Upper lobe of right lung (tissue), 1 donor: ENCODE data around the gene PARD3. TPM values are rescaled to one million over a fixed set of nuclear protein-coding genes. Genes with fewer than 3 reads are reported as not detected.

Experiments used
- ATAC-seq: fragments of 200-7000 bp; cut with Tn5 transposase; one replicate; pipeline ENCODE4 v1.9.1; 2020; ENCODE audit warnings: mild to moderate bottlenecking, moderate library complexity
- DNase-seq: peaks from one replicate; pipeline ENCODE4 v3.0.0-alpha.2; 2020
- H3K27ac ChIP-seq: fragments of 200-600 bp; one replicate; pipeline ENCODE4 v1.8.0; 2022
- H3K27me3 ChIP-seq: fragments of 200-600 bp; one replicate; pipeline ENCODE4 v1.8.0; 2022; ENCODE audit warnings: mild to moderate bottlenecking
- H3K36me3 ChIP-seq: fragments of 200-600 bp; one replicate; pipeline ENCODE4 v1.8.0; 2022
- H3K4me1 ChIP-seq: fragments of 200-600 bp; one replicate; pipeline ENCODE4 v1.8.0; 2022
- H3K4me3 ChIP-seq: fragments of 200-600 bp; one replicate; pipeline ENCODE4 v1.8.0; 2022; ENCODE audit warnings: mild to moderate bottlenecking
- H3K9me3 ChIP-seq: fragments of 200-600 bp; one replicate; pipeline ENCODE4 v1.8.0; 2022
- intact Hi-C: fragments of 100-400 bp; cut with DNase I; formaldehyde crosslinking; loops from one replicate; pipeline ENCODE4 v1.11.0; 2022
- total RNA-seq: library from RNA; stranded (reverse); fragmentation: NEBNext Ultra II Directional; extraction: Animal tissue kit (Norgen Biotek cat#: 25700); gene quantifications from one replicate; pipeline ENCODE4 v1.2.1, GENCODE V29; 2021
- TF ChIP-seq, protein P1 (sequence below): fragments of 200-600 bp; IDR thresholded peaks from one replicate; pipeline ENCODE4 v1.8.0; 2022; ENCODE audit warnings: antibody characterized with exemption
- donor health status: DM: no; HTN: yes; CAD: no; lungs with severe emphysema.

The PARD3 gene
- total RNA-seq, 1 donor from 2014 or later = 38.5 TPM

DNA sequence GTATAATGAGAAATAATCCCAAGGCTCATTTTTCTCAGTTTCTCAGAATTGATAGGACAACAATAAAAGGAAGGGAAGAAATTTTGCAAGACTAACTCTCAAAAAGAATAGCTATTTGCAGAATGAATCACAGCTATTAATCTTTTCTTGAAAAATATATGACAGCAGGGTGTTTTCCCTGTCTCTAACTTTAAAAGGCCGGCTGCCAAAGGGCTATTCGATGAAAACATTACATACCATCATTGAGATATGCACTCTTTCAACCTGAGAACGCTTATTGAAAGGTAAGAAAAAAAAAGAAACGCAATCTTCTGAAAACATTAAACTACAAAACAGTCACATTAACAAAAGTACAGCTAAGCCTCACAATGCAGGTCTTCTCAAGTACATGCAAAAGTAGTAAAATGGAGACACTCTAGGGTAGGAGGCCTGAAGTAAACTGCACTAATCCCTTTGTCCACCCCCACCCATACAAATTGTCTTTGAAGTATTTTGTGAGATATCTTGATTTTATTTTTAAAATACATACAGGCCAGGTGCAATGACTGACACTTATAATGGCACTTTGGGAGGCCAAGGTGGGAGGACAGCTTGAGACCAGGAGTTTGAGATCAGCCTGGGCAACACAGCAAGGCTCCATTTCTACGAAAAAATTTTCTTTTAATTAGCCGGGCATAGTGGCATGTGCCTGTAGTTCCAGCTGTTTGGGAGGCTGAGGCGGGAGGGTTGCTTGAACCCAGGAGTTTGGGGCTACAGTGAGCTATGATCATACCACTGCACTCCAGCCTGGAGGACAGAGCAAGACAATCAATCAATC, 83.0 kb downstream of the PARD3 start:
- intact Hi-C loops = no loop called here

DNA sequence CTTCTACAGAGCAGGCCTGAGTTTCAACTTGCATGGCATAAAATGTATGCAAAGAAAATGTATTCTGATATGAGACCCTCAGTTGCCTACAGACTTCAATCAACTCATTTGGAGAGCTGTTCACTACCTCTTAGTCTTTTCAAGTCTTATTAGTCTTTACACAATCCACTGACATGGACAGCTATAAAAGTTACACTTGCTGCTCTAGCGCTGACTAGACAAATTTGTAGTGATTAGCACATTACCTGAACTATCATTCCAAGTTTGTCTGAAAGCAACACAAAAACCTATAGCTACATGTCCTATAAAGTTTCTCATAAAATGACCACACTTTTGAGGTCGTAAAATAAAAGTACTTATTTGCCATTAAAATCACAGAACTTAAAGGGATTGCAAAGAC, 83.9 kb downstream of the PARD3 start:
- Histone ChIP-seq H3K9me3 (no peaks in the 10 kb centered on the region), H3K4me1 (peaks cover 21% of the 10 kb centered on the region), H3K27ac (no peak overlapping the region), H3K4me3 (no peak overlapping the region), H3K27me3 (no peaks in the 10 kb centered on the region), H3K36me3 (no peaks in the 10 kb centered on the region)
- TF ChIP-seq, protein P1, sequence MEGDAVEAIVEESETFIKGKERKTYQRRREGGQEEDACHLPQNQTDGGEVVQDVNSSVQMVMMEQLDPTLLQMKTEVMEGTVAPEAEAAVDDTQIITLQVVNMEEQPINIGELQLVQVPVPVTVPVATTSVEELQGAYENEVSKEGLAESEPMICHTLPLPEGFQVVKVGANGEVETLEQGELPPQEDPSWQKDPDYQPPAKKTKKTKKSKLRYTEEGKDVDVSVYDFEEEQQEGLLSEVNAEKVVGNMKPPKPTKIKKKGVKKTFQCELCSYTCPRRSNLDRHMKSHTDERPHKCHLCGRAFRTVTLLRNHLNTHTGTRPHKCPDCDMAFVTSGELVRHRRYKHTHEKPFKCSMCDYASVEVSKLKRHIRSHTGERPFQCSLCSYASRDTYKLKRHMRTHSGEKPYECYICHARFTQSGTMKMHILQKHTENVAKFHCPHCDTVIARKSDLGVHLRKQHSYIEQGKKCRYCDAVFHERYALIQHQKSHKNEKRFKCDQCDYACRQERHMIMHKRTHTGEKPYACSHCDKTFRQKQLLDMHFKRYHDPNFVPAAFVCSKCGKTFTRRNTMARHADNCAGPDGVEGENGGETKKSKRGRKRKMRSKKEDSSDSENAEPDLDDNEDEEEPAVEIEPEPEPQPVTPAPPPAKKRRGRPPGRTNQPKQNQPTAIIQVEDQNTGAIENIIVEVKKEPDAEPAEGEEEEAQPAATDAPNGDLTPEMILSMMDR = no peak
- ATAC-seq (no peak), DNase-seq (no peak)
- intact Hi-C loops = no loop called here

More for the DNA sequence above, 83.0 kb downstream of the PARD3 start:
- H3K4me1 ChIP-seq = peaks cover 14% of the 10 kb centered on the region
- no peak overlapping the region for H3K4me3 ChIP-seq
- TF ChIP-seq, protein P1 = no peak
- no peak overlapping the region for H3K27ac ChIP-seq
- no peaks in the 10 kb centered on the region for H3K27me3 ChIP-seq
- no peaks in the 10 kb centered on the region for H3K9me3 ChIP-seq
- ATAC-seq (no peak), DNase-seq (no peak)
- no peaks in the 10 kb centered on the region for H3K36me3 ChIP-seq

DNA sequence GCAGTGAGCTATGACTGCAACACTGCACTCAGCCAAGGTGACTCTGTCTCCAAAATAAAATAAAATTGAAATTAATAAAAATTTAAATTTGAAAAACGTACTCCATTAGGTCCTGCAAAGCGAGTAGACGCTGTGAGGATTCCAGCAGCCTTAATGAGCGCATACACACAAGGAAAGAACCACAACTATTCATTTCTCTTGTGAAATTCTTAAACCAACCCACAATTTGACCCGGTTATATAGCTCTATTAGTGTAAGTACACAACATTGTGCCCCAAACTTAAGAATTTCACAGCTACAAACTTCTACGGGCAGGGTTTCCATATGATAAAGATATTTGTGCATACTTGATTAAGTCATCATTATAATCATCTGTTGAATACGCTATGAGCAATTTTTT, 84.4 kb downstream of the PARD3 start:
- H3K4me3 ChIP-seq = no peak overlapping the region
- no peak for ATAC-seq
- no peaks in the 10 kb centered on the region for H3K27me3 ChIP-seq
- TF ChIP-seq, protein P1 = no peak
- no peaks in the 10 kb centered on the region for H3K9me3 ChIP-seq
- H3K4me1 ChIP-seq = peaks cover 21% of the 10 kb centered on the region
- no peaks in the 10 kb centered on the region for H3K36me3 ChIP-seq
- no peak overlapping the region for H3K27ac ChIP-seq
- intact Hi-C loops = no loop called here
- DNase-seq = no peak

DNA sequence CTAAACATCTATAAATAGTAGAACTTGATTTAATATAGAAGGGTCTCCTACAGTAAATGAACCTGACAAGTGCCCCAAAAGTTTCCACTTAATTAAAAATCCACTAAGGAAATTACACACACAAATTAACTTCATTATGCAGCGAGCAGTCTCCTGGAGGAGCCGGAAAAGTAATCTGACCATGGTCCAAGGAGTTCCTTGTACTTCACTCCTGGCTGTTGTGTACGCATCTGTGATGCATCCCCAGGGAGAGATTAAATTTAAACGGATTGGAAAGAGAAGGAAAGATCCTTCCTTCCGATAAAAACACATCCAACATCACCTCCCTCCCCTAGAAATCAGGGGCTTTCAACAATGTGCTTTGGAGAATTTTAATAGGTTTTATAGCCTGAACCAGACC, 85.5 kb downstream of the PARD3 start:
- no peaks in the 10 kb centered on the region for H3K27me3 ChIP-seq
- intact Hi-C loops = no loop called here
- DNase-seq (no peak), ATAC-seq (no peak)
- H3K9me3 ChIP-seq = no peaks in the 10 kb centered on the region
- TF ChIP-seq, protein P1 = no peak
- H3K4me3 ChIP-seq = no peak overlapping the region
- H3K27ac ChIP-seq = no peak overlapping the region
- no peaks in the 10 kb centered on the region for H3K36me3 ChIP-seq
- peaks cover 21% of the 10 kb centered on the region for H3K4me1 ChIP-seq

DNA sequence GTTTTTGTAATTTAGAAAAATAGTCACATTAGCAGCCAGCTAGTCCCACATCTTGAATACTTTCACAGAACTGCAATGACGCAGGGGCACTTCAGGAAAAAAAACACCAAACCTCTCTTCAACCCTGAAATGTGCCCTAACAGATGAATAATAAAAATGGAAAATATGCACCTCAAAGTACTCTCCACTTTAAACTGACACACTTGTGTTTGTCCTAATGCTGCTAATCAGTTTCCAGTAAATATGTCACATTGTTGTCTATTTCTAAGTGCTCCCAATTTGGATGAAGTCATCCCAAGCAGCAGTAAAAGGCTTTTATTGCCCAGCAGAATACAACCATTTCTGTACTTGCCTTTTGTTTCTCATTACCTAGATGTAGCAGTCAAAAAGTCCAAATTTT, 86.7 kb downstream of the PARD3 start:
- H3K27me3 ChIP-seq = no peaks in the 10 kb centered on the region
- H3K4me3 ChIP-seq = no peak overlapping the region
- no peak overlapping the region for H3K27ac ChIP-seq
- intact Hi-C loops = no loop called here
- no peaks in the 10 kb centered on the region for H3K36me3 ChIP-seq
- no peaks in the 10 kb centered on the region for H3K9me3 ChIP-seq
- H3K4me1 ChIP-seq = peaks cover 28% of the 10 kb centered on the region
- ATAC-seq (peak; percentile 16), DNase-seq (no peak)
- TF ChIP-seq, protein P1 = no peak
